ENCODE results near the gene TMEM273.

DNA sequence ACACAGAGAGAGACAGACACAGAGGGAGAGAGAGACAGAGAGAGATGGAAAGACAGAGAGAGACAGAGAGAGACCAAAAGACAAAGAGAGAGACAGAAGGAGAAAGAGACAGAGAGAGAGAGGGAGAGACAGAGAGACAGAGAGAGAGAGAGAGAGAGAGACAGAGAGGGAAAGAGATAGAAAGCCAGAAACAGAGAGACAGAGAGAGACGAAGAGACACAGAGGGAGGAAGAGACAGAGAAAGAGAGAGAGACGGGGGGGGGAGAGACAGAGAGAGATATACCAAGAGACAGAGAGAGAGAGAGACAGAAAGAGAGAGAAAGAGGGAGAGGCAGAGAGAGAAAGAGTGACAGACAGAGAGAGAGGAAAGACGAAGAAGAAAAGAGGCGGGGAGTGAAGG, 83.1 kb downstream of the TMEM273 start:
- TF ChIP-seq, protein P1, sequence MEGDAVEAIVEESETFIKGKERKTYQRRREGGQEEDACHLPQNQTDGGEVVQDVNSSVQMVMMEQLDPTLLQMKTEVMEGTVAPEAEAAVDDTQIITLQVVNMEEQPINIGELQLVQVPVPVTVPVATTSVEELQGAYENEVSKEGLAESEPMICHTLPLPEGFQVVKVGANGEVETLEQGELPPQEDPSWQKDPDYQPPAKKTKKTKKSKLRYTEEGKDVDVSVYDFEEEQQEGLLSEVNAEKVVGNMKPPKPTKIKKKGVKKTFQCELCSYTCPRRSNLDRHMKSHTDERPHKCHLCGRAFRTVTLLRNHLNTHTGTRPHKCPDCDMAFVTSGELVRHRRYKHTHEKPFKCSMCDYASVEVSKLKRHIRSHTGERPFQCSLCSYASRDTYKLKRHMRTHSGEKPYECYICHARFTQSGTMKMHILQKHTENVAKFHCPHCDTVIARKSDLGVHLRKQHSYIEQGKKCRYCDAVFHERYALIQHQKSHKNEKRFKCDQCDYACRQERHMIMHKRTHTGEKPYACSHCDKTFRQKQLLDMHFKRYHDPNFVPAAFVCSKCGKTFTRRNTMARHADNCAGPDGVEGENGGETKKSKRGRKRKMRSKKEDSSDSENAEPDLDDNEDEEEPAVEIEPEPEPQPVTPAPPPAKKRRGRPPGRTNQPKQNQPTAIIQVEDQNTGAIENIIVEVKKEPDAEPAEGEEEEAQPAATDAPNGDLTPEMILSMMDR (IDR thresholded peaks at IDR 0.05; ENCODE audit: low read depth, low read length): no peak
- TF ChIP-seq EZH2phosphoT487 (IDR thresholded peaks at IDR 0.05; ENCODE audit: low read depth): no peak
